ENCODE data around the gene KLC4.
A peak's percentile ranks its signal among the peaks of the same experiment; 100 is the strongest.

KLC4 gene

GRCh38 chr6:43123461-43124314, 64.3 kb downstream of the KLC4 start:
- DNase-seq, result peak in 5 of 51 donors; percentile 7 to 24 (median 9)

GRCh38 chr6:43124481-43124880, 65.0 kb downstream of the KLC4 start:
- no peak for DNase-seq

Measured in hypothalamus (tissue), 51 donors.